Caco-2 (cell line): ENCODE results near the gene CUL1. TPM values are rescaled to one million over a fixed set of nuclear protein-coding genes. Genes with fewer than 3 reads are reported as not detected.
A peak's percentile ranks its signal among the peaks of the same experiment; 100 is the strongest.

Experiments used
- BruUV-seq: library from RNA; stranded (reverse); fragments of 400-500 nt; replicated peaks from 2 replicates; lab custom pipeline; 2021; lab: Mats Ljungman, UMichigan
- CTCF ChIA-PET: fragments of 300-600 bp; sonication (Branson Sonifier 250); formaldehyde crosslinking; loops from one replicate; lab custom pipeline; 2022; ENCODE audit warnings: antibody characterized with exemption; lab: Charles Lee
- POLR2A ChIA-PET: fragments of 300-600 bp; sonication (Branson Sonifier 250); formaldehyde crosslinking; loops from one replicate; lab custom pipeline; 2022; ENCODE audit warnings: antibody characterized with exemption; lab: Charles Lee
- DNase-seq, 2 experiments: peaks; one replicate each; pipeline versions ENCODE4 v3.0.0 to v3.0.0-alpha.2; 2020 to 2022
- H3K27me3 ChIP-seq: replicated peaks from 2 replicates; pipeline ENCODE4 v1.6.0; 2011; ENCODE audit warnings: low read length; ENCODE audit not compliant: control insufficient read depth, insufficient read depth
- H3K36me3 ChIP-seq: 2 replicates; pipeline ENCODE4 v1.5.1; 2011; ENCODE audit warnings: low read length; ENCODE audit not compliant: control insufficient read depth, insufficient read depth
- H3K4me1 ChIP-seq: fragments of 250-450 bp; sonication (Bioruptor Pico); 2 replicates; pipeline ENCODE4 v1.5.1; 2020; ENCODE audit warnings: mild to moderate bottlenecking
- H3K4me3 ChIP-seq: 2 replicates; pipeline ENCODE4 v1.5.1; 2011; ENCODE audit warnings: low read depth, mild to moderate bottlenecking, control low read depth, low read length
- H3K9me3 ChIP-seq: fragments of 250-450 bp; sonication (Bioruptor Pico); 2 replicates; pipeline ENCODE4 v1.5.1; 2020; ENCODE audit warnings: mild to moderate bottlenecking, moderate library complexity
- H3K27ac Mint-ChIP-seq: one replicate; pipeline ENCODE4 v1.8.0; 2022; ENCODE audit warnings: mixed read lengths; ENCODE audit not compliant: unreplicated experiment
- H3K27me3 Mint-ChIP-seq: one replicate; pipeline ENCODE4 v1.8.0; 2022; ENCODE audit warnings: mixed read lengths; ENCODE audit not compliant: insufficient read depth, unreplicated experiment
- H3K36me3 Mint-ChIP-seq: one replicate; pipeline ENCODE4 v1.8.0; 2022; ENCODE audit warnings: mild to moderate bottlenecking, mixed read lengths; ENCODE audit not compliant: insufficient read depth, unreplicated experiment
- H3K4me1 Mint-ChIP-seq: one replicate; pipeline ENCODE4 v1.8.0; 2022; ENCODE audit warnings: low read depth, mixed read lengths; ENCODE audit not compliant: unreplicated experiment
- H3K4me3 Mint-ChIP-seq: one replicate; pipeline ENCODE4 v1.8.0; 2022; ENCODE audit warnings: mild to moderate bottlenecking, moderate library complexity, mixed read lengths; ENCODE audit not compliant: unreplicated experiment
- H3K9me3 Mint-ChIP-seq: one replicate; pipeline ENCODE4 v1.8.0; 2022; ENCODE audit warnings: mixed read lengths; ENCODE audit not compliant: unreplicated experiment
- CTCF ChIP-seq, 2 experiments: fragments of 200-600 bp in 1 of 2; IDR thresholded peaks; 1 replicate in 1 of 2; 2 replicates in 1 of 2; pipeline versions ENCODE4 v1.5.1 to v1.8.0; 2011 to 2022; ENCODE audit warnings: antibody characterized with exemption in 1 of 2, control low read depth in 1 of 2, inconsistent platforms in 1 of 2, low read depth in 1 of 2, low read length in 1 of 2, mild to moderate bottlenecking in 1 of 2, moderate library complexity in 1 of 2; ENCODE audit not compliant: insufficient read depth in 1 of 2, severe bottlenecking in 1 of 2, unreplicated experiment in 1 of 2
- intact Hi-C: fragments of 100-400 bp; cut with micrococcal nuclease; formaldehyde crosslinking; loops from one replicate; pipeline ENCODE4 v1.10.0; 2022; ENCODE audit not compliant: unreplicated experiment
- total RNA-seq: library from RNA; stranded (reverse); gene quantifications from 2 replicates; pipeline ENCODE4 v1.2.3, GENCODE V29; 2022

The CUL1 gene
- total RNA-seq, 1 experiment from 2014 or later: 71.9 TPM

- Histone ChIP-seq H3K4me1 (peaks cover 53% of the 10 kb centered on the region), H3K4me3 (no peak overlapping the region), H3K27me3 (no peaks in the 10 kb centered on the region), H3K9me3 (no peaks in the 10 kb centered on the region), H3K36me3 (no peaks in the 10 kb centered on the region; the same call in 1 of the 2 replicates)
- no TSS peak for BruUV-seq
- ChIA-PET CTCF (no interaction called here), POLR2A (interaction anchor here (0.5 kb wide), 1 partner anchor 53 kb away, joined by 3 read pairs; no protein-coding TSS in a partner anchor)
- H3K36me3 Mint-ChIP-seq: peaks cover 8% of the 10 kb centered on the region
- no peak for TF ChIP-seq CTCF (IDR thresholded peaks at IDR 0.05; ENCODE audit: insufficient read depth in 1 of 2, low read depth in 1 of 2, low read length in 1 of 2, severe bottlenecking in 1 of 2, unreplicated experiment in 1 of 2)
- H3K27me3 Mint-ChIP-seq: no peaks in the 10 kb centered on the region
- H3K27ac Mint-ChIP-seq: peak overlapping the region; percentile 79
- peak overlapping the region; percentile 12 for H3K4me3 Mint-ChIP-seq
- H3K4me1 Mint-ChIP-seq: peaks cover 60% of the 10 kb centered on the region
- H3K9me3 Mint-ChIP-seq: no peaks in the 10 kb centered on the region
- intact Hi-C loops: loop anchor here (5.0 kb wide), 1 partner anchor 257 kb away; no protein-coding TSS in a partner anchor
- DNase-seq: no peak
Measured at GRCh38 chr7:148704970-148705369, 6.3 kb downstream of the CUL1 start.

- Histone ChIP-seq H3K4me1 (peaks cover 45% of the 10 kb centered on the region), H3K9me3 (no peaks in the 10 kb centered on the region), H3K27me3 (no peaks in the 10 kb centered on the region), H3K36me3 (no peaks in the 10 kb centered on the region; the same call in none of the 2 replicates), H3K4me3 (no peak overlapping the region)
- no TSS peak for BruUV-seq
- ChIA-PET POLR2A (interaction anchor here (0.6 kb wide), 1 partner anchor 89 kb away, joined by 7 read pairs; no protein-coding TSS in a partner anchor), CTCF (interaction anchor here (0.6 kb wide), 1 partner anchor 156 kb away, joined by 3 read pairs; no protein-coding TSS in a partner anchor)
- H3K36me3 Mint-ChIP-seq: peaks cover 7% of the 10 kb centered on the region
- peak overlapping the region; percentile 39 for H3K4me3 Mint-ChIP-seq
- TF ChIP-seq CTCF (IDR thresholded peaks at IDR 0.05; ENCODE audit: insufficient read depth in 1 of 2, low read depth in 1 of 2, low read length in 1 of 2, severe bottlenecking in 1 of 2, unreplicated experiment in 1 of 2): no peak
- no peaks in the 10 kb centered on the region for H3K27me3 Mint-ChIP-seq
- no peak for DNase-seq
- H3K27ac Mint-ChIP-seq: peak overlapping the region; percentile 25
- no peaks in the 10 kb centered on the region for H3K9me3 Mint-ChIP-seq
- peaks cover 54% of the 10 kb centered on the region for H3K4me1 Mint-ChIP-seq
- intact Hi-C loops: loop anchor here (5.0 kb wide), 1 partner anchor 256 kb away; no protein-coding TSS in a partner anchor
Measured at GRCh38 chr7:148706368-148706767, 7.7 kb downstream of the CUL1 start.

GRCh38 chr7:148708026-148708885 lies 9.6 kb downstream of the CUL1 start:
- POLR2A ChIA-PET: interaction anchor here (0.9 kb wide), 1 partner anchor 10 kb away, joined by 3 read pairs; the partner anchor contains the start of gene CUL1
- peak overlapping the region; percentile 17 for H3K27ac Mint-ChIP-seq
- H3K36me3 ChIP-seq: no peaks in the 10 kb centered on the region; the same call in none of the 2 replicates
- H3K4me3 Mint-ChIP-seq: peak overlapping the region; percentile 1
- peaks cover 44% of the 10 kb centered on the region for H3K4me1 Mint-ChIP-seq
- no TSS peak for BruUV-seq
- H3K9me3 Mint-ChIP-seq: no peaks in the 10 kb centered on the region
- no peak for DNase-seq
- peaks cover 40% of the 10 kb centered on the region for H3K4me1 ChIP-seq
- peaks cover 7% of the 10 kb centered on the region for H3K36me3 Mint-ChIP-seq
- CTCF ChIA-PET: interaction anchor here (0.8 kb wide), 1 partner anchor 12 kb away, joined by 3 read pairs; no protein-coding TSS in a partner anchor
- no peaks in the 10 kb centered on the region for H3K9me3 ChIP-seq
- H3K4me3 ChIP-seq: no peak overlapping the region
- no peaks in the 10 kb centered on the region for H3K27me3 ChIP-seq
- intact Hi-C loops: loop anchor here (1.0 to 5.0 kb wide), 2 partner anchors 9 to 254 kb away; no protein-coding TSS in a partner anchor
- no peak for TF ChIP-seq CTCF (IDR thresholded peaks at IDR 0.05; ENCODE audit: insufficient read depth in 1 of 2, low read depth in 1 of 2, low read length in 1 of 2, severe bottlenecking in 1 of 2, unreplicated experiment in 1 of 2)
- H3K27me3 Mint-ChIP-seq: no peaks in the 10 kb centered on the region
